GM18511 (cell line): ENCODE data around the gene SORBS1.

Experiments
- ATAC-seq: cut with Tn5 transposase; IDR thresholded peaks from one replicate; pipeline ENCODE4 v1.9.1; 2021; ENCODE audit warnings: mild to moderate bottlenecking, moderate library complexity; ENCODE audit not compliant: unreplicated experiment

The SORBS1 gene

GRCh38 chr10:95566136-95566535 is 5.0 kb upstream of the SORBS1 start:
- ATAC-seq = no peak

DNA sequence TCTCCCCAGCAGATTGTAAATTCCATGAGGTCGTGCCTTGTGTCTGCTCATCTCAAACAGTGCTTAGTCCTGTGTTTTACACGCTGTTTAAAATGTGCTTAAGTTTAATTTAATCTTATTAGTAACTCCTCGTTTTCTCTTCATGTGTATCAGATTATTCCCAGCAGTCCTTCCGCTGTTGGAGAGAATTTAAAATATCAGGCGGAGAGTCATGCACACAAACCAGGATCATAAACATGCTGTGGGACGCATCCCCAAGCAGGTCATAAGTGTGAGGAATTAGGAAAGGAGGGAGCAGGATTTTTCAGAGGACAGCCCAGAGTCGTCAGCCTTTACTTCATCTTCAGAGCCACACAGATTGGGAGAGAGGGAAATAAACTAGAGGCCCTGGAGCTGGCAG is 4.2 kb upstream of the SORBS1 start:
- no peak for ATAC-seq

- ATAC-seq = no peak
These were observed 3.1 kb upstream of the SORBS1 start for GRCh38 chr10:95564291-95564690.

DNA sequence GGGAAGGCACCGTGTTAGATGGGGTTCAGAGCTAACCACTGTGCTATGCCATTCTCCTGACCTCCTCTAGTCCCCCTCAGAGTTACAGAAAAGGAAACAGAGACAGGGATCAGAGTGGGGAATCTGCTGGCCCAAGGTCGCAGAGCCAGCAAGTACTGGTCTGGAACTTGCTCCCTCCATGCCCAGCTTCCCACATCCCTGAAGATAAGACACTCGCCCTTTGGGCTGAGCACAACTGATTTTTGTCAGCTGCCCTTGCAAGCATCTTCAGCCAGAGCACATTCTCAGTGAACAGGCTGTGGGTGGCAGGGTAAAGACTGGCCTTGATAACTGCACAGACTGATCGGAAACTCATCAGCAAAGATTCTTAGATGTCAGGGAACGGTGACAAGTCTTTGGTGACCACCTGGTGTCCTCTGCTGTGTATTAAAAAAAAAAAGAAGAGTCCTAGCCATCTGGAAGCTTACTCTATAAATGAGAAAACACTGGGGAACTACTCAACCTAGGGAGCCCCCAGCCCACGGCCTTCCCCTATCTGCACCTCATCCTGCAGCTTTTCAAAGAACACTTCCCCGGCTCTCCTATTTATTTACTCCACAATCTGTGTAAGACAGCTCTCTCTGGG is 1.3 kb upstream of the SORBS1 start:
- no peak for ATAC-seq

DNA sequence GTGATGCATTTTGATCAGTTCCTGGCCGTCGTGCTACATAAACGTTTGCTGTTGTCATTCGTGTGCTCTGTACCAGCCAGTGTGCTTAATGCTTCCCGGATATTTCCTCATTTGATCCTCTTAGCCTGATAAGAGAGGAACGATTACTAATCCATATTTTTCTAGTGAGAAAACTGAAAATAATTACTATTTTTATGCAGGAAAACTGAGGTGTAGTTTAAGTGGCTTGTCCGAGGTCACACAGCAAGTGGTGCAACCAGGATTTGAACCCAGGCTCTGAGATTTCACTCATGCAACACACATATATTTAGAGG is 650 bp upstream of the SORBS1 start:
- no peak for ATAC-seq

DNA sequence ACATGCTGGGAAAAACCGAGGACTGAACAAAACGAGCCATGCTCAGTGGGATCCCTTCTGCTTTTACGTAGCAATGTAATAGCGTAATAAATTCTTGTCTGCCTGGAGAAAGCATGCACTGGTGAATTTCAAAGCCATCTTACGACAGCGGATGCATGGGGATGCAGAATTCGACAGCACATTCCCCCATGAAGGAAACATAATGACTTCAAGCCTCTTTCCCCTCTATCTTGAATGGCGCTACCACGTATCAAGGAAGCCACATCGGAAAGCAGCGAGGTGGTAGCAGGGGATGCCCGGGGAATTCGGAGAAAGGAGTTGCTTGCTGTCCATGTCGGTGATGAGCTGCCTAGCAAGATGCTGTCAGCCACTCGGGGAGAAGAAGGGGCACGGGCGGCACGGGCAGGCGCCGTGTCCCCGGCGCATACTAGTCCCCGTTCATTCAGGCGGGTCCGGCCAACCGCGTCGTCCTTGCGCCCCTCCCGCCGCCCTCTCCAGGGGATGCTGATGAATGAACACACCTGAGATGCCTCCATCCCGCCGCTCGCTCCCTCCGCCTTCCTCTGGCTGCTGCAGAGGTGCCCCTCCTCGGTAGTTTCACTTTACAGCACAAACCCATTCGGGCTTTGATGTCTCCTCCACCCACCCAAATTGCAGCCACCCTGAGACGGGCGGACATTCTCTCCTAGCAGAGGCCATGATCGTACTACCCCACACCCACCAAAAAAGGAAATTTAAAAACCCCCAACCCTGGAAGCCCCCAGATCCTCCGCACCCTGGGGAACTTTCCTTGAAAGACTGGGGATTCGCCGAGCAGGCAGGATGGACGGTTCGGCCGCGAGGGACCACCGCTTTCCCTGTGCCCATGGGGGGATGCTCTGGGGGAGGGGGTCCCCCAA is 644 bp downstream of the SORBS1 start:
- peak; percentile 36 for ATAC-seq

DNA sequence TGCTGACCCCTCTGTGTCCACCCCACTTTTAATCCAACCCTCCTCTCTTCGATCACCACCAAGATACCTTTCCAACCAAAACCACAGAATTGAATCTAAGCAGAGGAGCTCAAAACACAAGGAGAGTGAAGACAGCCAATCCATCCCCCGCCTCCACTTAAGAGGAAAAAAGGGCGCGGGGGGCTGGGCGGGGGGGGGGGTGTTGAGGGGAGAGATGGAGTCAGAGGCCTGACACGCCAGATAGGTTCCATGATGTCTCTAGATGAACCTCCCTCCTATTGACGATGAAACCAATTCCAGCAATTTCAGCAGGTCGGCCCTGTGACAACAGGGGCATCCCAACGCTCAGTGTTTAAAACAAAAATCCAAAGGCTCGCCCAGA is 1.3 kb downstream of the SORBS1 start:
- ATAC-seq = no peak

DNA sequence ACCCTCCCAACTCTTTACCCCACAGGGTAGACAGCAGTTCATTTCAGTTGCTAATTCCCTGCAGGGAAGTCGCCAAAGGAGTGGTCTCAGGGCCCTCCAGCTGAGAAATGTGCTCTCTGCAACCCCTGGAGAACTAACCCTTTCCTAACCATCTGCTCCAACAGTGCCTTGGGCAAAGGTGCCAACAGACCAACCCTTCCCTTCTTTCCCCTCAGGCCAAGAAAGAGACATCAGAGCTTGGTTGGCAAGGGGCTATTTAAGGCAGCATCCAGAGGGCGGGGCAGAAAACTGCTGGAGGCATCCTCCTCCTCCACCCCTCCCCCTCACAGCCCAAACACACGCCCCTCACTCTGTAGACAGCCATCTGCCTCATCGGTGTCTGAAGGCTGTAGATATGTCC is 1.7 kb downstream of the SORBS1 start:
- ATAC-seq = no peak

GRCh38 chr10:95558593-95559320 is 2.4 kb downstream of the SORBS1 start:
- ATAC-seq = no peak

- ATAC-seq = no peak
These were observed 4.0 kb downstream of the SORBS1 start for GRCh38 chr10:95556994-95557767.

DNA sequence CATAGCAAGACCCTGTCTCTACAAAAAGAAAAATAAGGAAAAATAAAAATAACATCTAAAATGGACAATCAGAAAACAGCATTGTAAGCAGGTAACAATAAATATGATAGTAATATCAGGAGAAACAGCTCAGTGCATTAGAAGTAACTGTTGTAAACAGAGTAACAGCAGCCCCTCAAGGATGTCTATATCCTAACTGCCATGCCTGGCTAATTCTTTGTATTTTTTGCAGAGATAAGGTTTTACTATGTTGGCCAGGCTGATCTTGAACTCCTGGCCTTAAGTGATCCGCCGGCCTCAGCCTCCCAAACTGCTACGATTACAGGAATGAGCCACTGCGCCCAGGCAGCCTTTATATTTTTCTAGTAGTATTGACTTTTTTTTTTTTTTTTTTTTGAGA is 7.5 kb downstream of the SORBS1 start:
- no peak for ATAC-seq

DNA sequence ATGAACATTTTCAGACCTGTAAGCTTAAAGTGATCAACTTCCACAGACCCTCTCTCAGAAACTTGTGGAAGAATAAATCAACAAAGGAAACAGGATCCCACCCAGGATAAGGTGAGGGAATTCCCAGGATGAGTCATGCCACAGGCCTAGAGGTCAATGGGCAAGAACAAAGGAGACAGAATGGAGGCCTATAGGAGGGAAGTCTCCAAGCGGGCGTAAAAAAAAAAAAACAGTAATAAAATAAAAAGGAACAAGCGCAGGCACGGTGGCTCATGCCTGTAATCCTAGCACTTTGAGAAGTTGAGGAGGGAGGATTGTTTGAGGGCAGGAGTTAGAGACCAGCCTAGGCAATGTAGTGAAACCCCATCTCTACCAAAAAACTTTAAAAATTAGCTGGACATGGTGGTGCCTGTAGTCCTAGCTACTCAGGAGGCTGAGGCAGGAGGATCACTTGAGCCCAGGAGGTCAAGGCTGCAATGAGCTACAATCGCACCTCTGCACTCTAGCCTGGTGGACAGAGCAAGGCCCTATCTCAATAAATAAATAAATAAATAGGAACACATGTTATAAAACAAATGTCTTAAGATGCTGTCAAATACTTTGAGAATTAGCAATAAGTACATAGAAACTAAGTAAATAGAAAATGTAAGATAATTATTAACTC is 8.4 kb downstream of the SORBS1 start:
- no peak for ATAC-seq

- ATAC-seq = no peak
These were observed 11.0 kb downstream of the SORBS1 start for GRCh38 chr10:95550073-95550672.

GRCh38 chr10:95547791-95548435 is 13.3 kb downstream of the SORBS1 start:
- no peak for ATAC-seq

GRCh38 chr10:95547197-95547596 is 14.0 kb downstream of the SORBS1 start:
- ATAC-seq = no peak

GRCh38 chr10:95545981-95546380 is 15.2 kb downstream of the SORBS1 start:
- ATAC-seq = no peak

DNA sequence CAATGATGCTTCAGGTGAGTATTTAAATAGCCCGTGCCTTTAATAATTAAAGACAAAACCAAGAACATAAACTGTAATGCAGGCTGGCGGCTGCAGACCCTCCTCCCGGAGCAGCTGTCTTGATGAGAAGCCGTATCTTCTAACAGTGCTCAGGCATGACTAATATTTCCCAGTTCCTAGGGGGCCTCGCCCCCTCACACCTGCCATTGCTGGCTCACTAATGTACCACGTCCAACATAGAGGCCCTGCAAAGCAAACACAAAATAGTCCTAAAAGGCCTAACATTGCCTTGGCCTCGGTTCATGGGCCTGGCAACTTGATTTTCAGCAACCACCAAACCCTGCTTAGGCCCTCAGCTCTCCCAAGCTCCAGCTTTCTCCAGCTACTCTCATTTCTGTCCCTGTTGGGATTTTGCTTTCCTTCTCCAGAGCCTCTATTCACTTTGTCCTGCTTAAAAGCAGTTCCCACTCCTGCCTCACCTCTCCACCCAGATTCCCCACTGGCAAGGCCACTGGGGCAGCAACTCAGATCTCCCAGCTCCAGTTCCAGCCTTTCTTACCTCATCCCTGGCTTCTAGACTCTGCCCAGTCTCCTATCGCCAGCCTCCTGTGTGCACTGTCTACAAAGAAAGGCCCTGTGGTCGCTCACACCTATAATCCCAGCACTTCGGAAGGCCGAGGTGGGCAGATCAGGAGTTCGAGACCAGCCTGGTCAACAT is 16.2 kb downstream of the SORBS1 start:
- ATAC-seq = no peak

DNA sequence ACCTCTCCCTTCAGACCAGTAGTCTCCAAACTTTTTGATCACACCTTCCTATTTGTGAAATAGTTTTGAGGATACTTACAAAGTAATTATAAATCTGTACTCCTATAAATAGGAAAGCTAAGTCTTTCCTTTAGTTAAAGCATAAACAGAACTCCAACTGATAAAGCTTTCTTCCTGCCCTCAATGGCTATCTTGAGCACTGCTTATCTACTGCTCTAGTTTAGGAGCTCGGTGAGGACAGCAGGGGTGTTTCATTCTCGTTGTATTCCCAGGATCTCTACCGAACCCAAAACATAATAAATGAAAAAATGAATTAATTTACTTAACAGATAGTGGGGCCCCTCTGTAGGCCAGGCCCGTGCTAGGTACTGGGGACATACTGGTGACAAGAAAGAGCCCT is 17.7 kb downstream of the SORBS1 start:
- no peak for ATAC-seq

DNA sequence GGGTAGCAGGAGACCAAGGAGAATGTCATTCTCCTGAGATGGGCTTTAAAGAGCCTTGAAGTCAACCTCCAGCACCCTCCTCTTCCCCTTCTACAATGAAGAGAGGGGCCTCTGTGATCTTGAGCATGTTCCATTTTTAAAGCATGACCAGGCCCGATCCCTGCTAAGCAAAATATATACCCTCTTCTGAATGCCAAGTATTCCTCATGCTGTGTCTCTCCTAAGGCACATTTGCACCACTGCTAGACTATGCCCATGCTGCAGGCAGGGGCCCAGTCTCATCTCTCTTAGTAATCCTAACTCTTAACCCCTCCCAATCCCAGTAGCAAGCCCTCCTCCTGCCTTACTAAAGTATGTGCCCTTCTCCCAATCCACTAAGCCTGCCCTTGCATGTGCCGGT is 18.4 kb downstream of the SORBS1 start:
- no peak for ATAC-seq
